ENCODE results near the gene CCDC192. TPM values are rescaled to one million over a fixed set of nuclear protein-coding genes. Genes with fewer than 3 reads are reported as not detected.

CCDC192 gene
- total RNA-seq, 1 donor: not detected

DNA sequence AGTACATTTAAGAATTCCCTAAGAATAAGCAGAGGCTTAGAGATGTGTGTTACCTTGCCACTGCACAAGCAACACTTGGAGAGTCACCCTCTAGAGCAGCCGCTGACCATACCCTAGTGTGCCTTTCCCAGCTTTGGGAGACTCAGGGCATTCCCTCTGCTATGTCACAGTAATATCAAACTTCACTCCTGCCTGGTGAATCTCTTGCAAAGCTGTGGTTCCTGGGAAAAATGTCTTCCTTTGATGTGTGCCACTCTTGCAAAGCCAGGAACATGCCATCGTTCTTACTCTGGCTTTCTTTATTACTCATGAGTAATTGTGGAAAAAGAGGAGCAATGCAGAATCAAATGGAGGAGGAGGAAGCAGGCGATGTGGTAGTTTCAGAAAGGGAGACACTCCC is 173.2 kb downstream of the CCDC192 start:
- Histone ChIP-seq H3K4me1 (ENCODE audit: insufficient read depth, low read length) (no peaks in the 10 kb centered on the region), H3K4me3 (ENCODE audit: low read length) (no peak overlapping the region), H3K9me3 (ENCODE audit: low read depth, low read length) (no peaks in the 10 kb centered on the region), H3K27me3 (ENCODE audit: insufficient read depth, low read length) (no peaks in the 10 kb centered on the region)

DNA sequence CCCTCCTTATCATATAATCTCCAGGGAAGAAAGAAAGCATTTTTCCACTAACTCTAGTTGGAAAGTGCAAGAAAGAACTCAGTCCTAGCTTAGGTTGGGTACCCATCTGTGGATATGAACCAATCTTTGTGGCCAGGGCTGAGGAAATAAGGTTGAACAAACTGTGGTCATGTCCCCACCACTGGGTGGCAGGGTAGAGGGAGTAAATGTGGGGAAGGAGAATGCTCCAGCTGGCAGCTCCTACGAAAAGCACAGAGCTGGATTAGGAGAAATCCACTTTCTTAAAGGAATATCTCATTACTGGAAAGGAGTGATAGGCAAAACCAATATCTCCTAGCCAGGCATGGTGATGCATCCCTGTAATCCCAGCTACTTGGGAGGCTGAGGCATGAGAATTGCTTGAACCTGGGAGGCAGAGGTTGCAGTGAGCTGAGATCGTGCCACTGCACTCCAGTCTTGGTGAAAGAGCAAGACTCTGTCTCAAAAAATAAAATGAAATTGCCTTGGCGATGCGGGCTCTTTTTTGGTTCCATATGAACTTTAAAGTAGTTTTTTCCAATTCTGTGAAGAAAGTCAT is 175.1 kb downstream of the CCDC192 start:
- no peaks in the 10 kb centered on the region for H3K27me3 ChIP-seq (ENCODE audit: insufficient read depth, low read length)
- no peak overlapping the region for H3K4me3 ChIP-seq (ENCODE audit: low read length)
- no peaks in the 10 kb centered on the region for H3K9me3 ChIP-seq (ENCODE audit: low read depth, low read length)
- H3K4me1 ChIP-seq (ENCODE audit: insufficient read depth, low read length): no peaks in the 10 kb centered on the region

DNA sequence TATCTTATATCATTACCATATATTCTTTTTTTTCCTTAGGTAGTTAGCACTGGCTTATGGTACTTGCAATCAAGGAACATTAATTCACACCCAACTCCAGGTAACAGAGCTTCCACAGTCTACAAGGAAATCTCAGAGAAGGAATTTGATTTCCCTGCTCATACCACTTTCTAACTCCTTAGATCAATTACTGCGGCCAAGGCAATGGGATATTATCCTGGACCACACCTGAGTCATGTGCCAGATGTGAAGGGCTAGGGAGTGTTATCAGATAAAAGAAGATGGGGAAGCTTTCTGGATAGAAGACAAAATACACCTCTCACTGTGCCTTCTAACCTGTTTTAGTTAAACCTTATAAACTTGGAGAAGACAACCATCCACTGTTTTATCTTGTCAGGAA is 181.2 kb downstream of the CCDC192 start:
- Histone ChIP-seq H3K4me3 (ENCODE audit: low read length) (no peak overlapping the region), H3K27me3 (ENCODE audit: insufficient read depth, low read length) (no peaks in the 10 kb centered on the region), H3K4me1 (ENCODE audit: insufficient read depth, low read length) (no peaks in the 10 kb centered on the region), H3K9me3 (ENCODE audit: low read depth, low read length) (no peaks in the 10 kb centered on the region)

DNA sequence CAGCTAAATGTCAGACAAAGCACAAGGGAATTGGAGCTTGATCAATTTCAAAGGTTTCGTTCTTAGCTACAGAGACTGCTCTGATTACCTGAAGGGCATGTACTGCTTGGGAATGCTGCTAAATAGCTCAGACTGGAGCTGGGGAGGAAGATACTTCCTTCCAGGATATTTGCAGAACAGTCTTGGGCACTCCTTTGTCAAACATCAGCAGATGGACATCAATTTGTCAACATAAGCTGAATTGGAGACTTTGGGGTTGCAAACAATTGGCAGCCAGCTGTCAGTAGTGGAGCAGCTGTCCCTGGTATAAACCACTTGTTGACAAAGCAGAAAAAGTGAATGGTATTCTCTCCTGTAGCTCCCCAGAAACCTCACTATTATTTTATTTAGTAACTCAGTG is 182.0 kb downstream of the CCDC192 start:
- no peaks in the 10 kb centered on the region for H3K27me3 ChIP-seq (ENCODE audit: insufficient read depth, low read length)
- no peaks in the 10 kb centered on the region for H3K4me1 ChIP-seq (ENCODE audit: insufficient read depth, low read length)
- H3K4me3 ChIP-seq (ENCODE audit: low read length): no peak overlapping the region
- no peaks in the 10 kb centered on the region for H3K9me3 ChIP-seq (ENCODE audit: low read depth, low read length)

DNA sequence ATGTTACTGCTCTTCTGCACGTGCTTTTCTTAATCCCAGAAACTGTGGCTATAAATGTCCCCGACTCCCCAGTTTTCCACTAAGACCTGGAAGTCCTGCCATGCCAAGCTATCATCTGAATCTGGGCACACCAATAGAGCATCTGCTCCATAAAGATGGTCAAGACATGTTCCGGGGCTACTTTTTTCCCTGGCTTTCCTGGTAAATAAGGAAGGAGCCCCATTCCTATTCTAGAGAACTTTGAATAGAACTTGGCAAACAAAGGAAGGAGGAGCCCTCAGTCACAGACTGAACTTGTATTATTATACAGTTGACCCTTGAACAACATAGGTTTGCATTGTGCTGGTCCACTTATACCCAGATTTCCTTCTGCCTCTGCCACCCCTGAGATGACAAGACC is 182.9 kb downstream of the CCDC192 start:
- Histone ChIP-seq H3K27me3 (ENCODE audit: insufficient read depth, low read length) (no peaks in the 10 kb centered on the region), H3K4me3 (ENCODE audit: low read length) (no peak overlapping the region), H3K4me1 (ENCODE audit: insufficient read depth, low read length) (no peaks in the 10 kb centered on the region), H3K9me3 (ENCODE audit: low read depth, low read length) (no peaks in the 10 kb centered on the region)

DNA sequence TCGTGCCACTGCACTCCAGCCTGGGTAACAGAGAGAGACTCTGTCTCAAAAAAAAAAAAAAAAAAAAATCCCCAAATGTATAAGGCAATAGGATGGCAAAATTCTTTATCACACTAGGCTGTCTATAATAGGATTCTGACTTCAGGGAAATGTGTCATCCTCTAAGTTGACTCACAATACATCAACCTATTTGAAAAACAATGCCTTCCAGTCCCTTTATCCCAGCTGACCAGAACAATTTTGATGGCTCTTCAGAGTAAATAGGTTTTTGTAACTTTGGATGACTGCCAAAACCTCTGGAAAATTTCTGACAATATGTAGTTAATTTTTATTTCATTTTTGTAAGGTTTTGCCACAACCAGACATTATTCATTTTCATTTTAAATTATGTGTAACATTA is 184.1 kb downstream of the CCDC192 start:
- no peaks in the 10 kb centered on the region for H3K9me3 ChIP-seq (ENCODE audit: low read depth, low read length)
- no peaks in the 10 kb centered on the region for H3K27me3 ChIP-seq (ENCODE audit: insufficient read depth, low read length)
- no peak overlapping the region for H3K4me3 ChIP-seq (ENCODE audit: low read length)
- H3K4me1 ChIP-seq (ENCODE audit: insufficient read depth, low read length): no peaks in the 10 kb centered on the region

DNA sequence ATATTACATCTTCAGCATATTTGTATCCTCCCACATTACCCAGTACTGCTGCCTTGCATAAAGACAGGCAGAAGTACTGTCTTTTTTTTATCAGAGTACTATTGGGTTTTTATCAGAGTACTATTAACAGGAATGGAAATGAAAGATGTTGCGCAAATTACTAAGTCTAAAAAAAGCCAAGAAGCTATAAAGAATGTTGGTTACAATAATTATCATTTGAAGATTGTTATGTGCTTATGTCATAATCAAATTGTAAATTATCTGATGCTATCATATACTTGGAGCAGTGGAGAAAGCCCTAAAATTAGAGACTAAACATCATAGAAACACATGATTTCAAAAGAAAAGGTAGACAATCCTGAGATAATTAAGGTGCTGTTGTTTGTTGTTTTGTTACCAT is 188.8 kb downstream of the CCDC192 start:
- H3K9me3 ChIP-seq (ENCODE audit: low read depth, low read length): no peaks in the 10 kb centered on the region
- no peaks in the 10 kb centered on the region for H3K27me3 ChIP-seq (ENCODE audit: insufficient read depth, low read length)
- H3K4me1 ChIP-seq (ENCODE audit: insufficient read depth, low read length): no peaks in the 10 kb centered on the region
- H3K4me3 ChIP-seq (ENCODE audit: low read length): no peak overlapping the region

DNA sequence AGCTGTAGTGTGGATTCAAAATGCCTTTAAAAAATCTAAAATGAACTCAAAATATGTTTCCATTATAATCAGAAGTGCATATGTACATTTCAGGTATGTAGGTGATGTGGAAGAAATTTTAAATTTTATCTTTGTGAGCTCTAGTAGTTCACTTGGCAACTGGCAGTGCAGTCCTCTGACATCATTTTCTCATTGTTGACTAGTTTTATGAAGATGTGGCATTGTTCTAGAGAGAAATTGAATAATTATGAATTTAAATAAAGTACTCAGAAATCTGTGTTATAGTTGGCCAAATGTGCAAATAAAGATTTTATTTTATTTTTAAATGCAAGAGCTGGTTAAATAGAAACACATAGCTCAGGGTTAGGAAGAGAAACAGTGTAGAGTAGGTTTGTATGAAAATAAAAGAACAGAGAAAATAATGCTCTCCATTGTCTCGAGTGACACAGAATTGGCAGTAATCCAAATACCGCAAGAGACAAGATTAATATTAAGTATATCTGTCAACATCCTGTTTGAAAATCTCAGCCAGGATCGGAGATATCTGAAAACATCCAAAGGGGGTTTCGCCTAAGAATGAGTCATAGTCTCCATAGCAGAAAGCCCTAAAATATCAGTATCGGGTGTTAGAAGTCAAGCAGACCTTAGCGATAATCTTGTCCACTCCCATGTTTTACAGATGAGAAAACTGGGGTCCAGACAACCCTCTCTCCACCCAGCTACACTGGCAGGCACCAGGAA is 189.4 kb downstream of the CCDC192 start:
- no peak overlapping the region for H3K4me3 ChIP-seq (ENCODE audit: low read length)
- H3K27me3 ChIP-seq (ENCODE audit: insufficient read depth, low read length): no peaks in the 10 kb centered on the region
- no peaks in the 10 kb centered on the region for H3K4me1 ChIP-seq (ENCODE audit: insufficient read depth, low read length)
- H3K9me3 ChIP-seq (ENCODE audit: low read depth, low read length): no peaks in the 10 kb centered on the region

DNA sequence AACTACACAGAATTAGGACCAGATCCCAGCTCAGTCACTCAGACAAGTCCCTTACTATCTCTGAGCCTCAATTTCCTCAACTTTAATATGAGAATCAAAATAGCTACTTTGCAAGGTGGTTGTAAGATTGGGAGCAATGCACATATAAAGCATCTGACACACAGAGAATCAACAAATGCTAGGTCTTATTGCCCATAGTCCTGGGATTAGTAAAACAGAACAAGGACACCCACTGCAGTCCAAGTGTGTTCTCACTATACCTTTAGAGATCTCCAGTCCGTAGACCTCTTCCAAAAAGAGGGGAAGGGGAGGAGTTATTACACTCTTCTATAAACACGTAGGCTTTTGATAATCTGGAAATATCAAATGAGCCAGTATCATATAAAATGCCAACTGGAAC is 190.0 kb downstream of the CCDC192 start:
- Histone ChIP-seq H3K4me1 (ENCODE audit: insufficient read depth, low read length) (no peaks in the 10 kb centered on the region), H3K4me3 (ENCODE audit: low read length) (no peak overlapping the region), H3K27me3 (ENCODE audit: insufficient read depth, low read length) (no peaks in the 10 kb centered on the region), H3K9me3 (ENCODE audit: low read depth, low read length) (no peaks in the 10 kb centered on the region)

DNA sequence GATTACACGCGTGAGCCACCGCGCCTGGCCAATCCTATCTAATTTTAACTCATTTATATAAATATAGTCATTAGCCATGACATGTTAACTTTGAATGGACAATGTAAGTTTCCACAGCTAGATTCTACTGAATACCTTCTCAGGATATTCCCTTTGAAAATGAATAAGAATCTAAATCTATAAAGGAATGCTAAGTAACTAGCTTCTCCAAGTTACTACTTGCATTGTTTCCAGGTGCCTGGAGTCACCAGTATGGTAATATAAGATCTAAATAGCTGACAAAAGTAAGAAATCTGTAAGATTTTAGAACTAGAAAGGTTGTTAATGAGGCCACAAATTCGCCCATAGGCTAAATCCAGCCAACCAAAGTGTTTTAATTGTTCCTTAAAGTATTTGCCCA is 191.3 kb downstream of the CCDC192 start:
- H3K27me3 ChIP-seq (ENCODE audit: insufficient read depth, low read length): no peaks in the 10 kb centered on the region
- H3K9me3 ChIP-seq (ENCODE audit: low read depth, low read length): no peaks in the 10 kb centered on the region
- H3K4me3 ChIP-seq (ENCODE audit: low read length): no peak overlapping the region
- no peaks in the 10 kb centered on the region for H3K4me1 ChIP-seq (ENCODE audit: insufficient read depth, low read length)

DNA sequence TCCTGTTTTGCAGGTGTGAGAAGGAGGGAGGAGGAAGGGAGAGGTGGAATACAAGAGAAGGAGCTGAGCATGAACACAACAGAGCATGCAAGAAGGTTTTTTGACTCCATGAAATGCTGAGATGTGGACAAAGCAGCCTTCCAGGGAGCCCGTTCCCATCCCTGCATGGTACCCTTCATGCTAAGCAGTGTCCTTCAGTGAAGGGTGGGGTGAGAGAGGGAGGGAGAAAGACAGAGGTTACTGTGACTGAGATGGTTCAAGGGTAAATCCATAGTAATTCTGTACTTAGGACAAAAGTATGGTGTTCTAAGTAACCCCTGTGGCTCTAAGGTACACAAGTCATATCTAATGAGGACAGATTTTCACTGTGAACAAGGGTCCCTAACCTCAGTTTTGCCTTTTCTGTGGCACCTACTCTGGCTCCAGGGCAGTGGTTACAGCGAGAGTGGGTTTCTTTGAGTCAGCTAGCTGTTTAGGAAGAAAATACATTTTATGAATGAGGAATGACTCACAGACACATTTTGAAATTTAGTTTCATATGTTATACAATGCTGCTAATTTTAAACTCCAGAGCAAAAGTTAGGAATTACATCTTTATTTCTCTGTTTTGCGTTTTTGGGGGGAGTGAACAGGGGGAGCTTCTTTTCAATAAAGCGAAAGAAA is 195.5 kb downstream of the CCDC192 start:
- H3K4me3 ChIP-seq (ENCODE audit: low read length): no peak overlapping the region
- H3K27me3 ChIP-seq (ENCODE audit: insufficient read depth, low read length): no peaks in the 10 kb centered on the region
- no peaks in the 10 kb centered on the region for H3K9me3 ChIP-seq (ENCODE audit: low read depth, low read length)
- H3K4me1 ChIP-seq (ENCODE audit: insufficient read depth, low read length): no peaks in the 10 kb centered on the region

DNA sequence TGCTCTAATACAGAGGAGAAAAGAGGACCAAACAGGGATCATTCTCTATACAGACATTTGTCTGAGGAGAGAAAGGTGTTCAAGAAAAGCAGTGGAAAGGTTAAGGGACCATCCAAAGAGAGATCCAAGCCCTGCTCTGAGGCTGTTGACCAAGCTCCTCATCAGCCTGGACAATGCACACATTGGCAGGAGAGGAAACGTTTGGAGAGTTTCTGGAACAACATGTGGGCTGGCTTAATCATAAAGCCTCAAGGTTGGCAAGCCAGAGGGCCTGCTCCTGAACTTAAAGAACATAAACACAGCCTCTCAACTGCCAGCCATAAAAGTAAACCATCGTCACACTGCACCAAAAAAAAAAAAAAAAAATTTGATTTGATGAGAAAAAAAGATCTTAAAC is 196.0 kb downstream of the CCDC192 start:
- Histone ChIP-seq H3K27me3 (ENCODE audit: insufficient read depth, low read length) (no peaks in the 10 kb centered on the region), H3K4me3 (ENCODE audit: low read length) (no peak overlapping the region), H3K9me3 (ENCODE audit: low read depth, low read length) (no peaks in the 10 kb centered on the region), H3K4me1 (ENCODE audit: insufficient read depth, low read length) (no peaks in the 10 kb centered on the region)

DNA sequence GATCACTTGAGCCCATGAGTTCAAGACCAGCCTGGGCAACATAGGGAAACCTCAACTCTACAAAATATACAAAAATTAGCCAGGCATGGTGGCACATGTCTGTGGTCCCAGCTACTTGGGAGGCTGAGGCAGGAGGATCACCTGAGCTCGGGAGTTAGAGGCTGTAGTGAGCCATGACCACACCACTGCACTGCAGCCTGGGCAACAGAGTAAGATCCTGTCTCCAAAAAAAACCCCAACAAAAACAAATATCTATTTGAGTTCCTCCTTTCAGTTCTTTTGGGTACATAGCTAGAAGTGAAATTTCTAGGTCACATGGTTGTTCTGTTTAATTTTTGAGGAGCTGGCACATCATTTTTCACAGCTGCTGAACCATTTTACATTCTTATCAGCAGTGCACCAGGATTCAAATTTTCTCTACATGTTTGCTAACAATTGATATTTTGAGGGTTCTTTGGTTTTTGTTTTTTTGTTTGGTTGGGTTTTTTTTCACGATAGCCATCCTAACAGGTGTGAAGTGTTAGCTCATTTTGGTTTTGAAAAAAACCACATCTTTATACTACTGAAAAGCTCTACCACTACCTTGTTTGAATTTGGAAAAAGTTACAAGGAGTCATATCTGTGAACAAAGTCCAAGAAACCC is 203.5 kb downstream of the CCDC192 start:
- H3K4me1 ChIP-seq (ENCODE audit: insufficient read depth, low read length): no peaks in the 10 kb centered on the region
- no peak overlapping the region for H3K4me3 ChIP-seq (ENCODE audit: low read length)
- H3K9me3 ChIP-seq (ENCODE audit: low read depth, low read length): no peaks in the 10 kb centered on the region
- no peaks in the 10 kb centered on the region for H3K27me3 ChIP-seq (ENCODE audit: insufficient read depth, low read length)

DNA sequence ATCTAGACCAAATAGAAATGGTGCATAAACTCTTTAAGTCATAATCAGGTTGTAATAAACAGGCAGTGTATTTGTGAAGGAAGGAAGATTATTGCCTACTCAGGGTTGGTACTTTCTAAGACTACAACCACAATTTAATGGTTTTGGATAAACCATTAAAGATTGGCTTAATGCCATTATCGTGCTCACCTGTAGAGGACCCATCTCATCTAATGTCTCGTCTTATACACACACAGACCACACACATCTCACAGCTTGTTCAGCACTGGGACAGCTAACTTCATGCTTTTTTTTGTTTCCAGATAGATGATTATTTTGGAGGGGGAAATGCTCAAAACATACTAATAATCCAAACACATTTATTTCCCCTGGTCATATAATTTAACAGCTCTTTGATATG is 204.7 kb downstream of the CCDC192 start:
- no peaks in the 10 kb centered on the region for H3K4me1 ChIP-seq (ENCODE audit: insufficient read depth, low read length)
- no peaks in the 10 kb centered on the region for H3K9me3 ChIP-seq (ENCODE audit: low read depth, low read length)
- no peak overlapping the region for H3K4me3 ChIP-seq (ENCODE audit: low read length)
- H3K27me3 ChIP-seq (ENCODE audit: insufficient read depth, low read length): no peaks in the 10 kb centered on the region

DNA sequence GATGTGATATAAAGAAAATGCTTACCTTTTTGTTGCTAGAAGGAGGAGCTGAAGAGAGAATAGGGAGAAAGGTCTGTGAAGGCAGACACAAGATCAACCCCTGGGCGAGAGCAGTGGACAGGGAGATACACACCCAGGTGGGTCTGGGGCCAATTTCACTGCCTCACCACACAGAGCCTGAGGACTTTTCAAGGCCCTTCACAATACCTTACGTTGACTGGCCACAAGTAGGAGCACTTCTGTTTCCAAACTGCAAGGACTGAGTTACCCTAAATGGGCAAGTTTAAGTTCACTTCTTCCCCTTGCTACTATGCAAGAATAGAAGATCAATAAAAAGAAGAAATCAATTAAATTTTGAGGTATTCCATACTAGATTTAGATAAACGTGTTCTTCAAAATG is 205.9 kb downstream of the CCDC192 start:
- no peaks in the 10 kb centered on the region for H3K9me3 ChIP-seq (ENCODE audit: low read depth, low read length)
- H3K4me3 ChIP-seq (ENCODE audit: low read length): no peak overlapping the region
- no peaks in the 10 kb centered on the region for H3K27me3 ChIP-seq (ENCODE audit: insufficient read depth, low read length)

More for the DNA sequence above, 205.9 kb downstream of the CCDC192 start:
- no peaks in the 10 kb centered on the region for H3K4me1 ChIP-seq (ENCODE audit: insufficient read depth, low read length)

Measured in mononuclear cell (primary cell).